Panc1 (cell line): ENCODE measurements around the gene NCAPG. TPM values are rescaled to one million over a fixed set of nuclear protein-coding genes. Genes with fewer than 3 reads are reported as not detected.

Experiments used
- ATAC-seq: fragments of 200-7000 bp; cut with Tn5 transposase; 2 replicates; pipeline ENCODE4 v1.9.1; 2020; ENCODE audit warnings: mild to moderate bottlenecking, moderate library complexity
- BruUV-seq: library from RNA; stranded (reverse); fragments of 400-500 nt; replicated peaks from 2 replicates; lab custom pipeline; 2021; lab: Mats Ljungman, UMichigan
- CTCF ChIA-PET: fragments of 300-600 bp; sonication (Branson Sonifier 250); formaldehyde crosslinking; loops from one replicate; lab custom pipeline; 2022; ENCODE audit warnings: antibody characterized with exemption; lab: Charles Lee
- POLR2A ChIA-PET: fragments of 300-600 bp; sonication (Branson Sonifier 250); formaldehyde crosslinking; loops from one replicate; lab custom pipeline; 2022; ENCODE audit warnings: antibody characterized with exemption; lab: Charles Lee
- DNase-seq: peaks from one replicate; pipeline ENCODE4 v3.0.0-alpha.2; 2010; ENCODE audit warnings: low read depth, low spot score
- H3K27ac ChIP-seq: 2 replicates; pipeline ENCODE4 v1.5.1; 2011; ENCODE audit warnings: mild to moderate bottlenecking, low read length, inconsistent platforms
- H3K27me3 ChIP-seq: fragments of 200-500 bp; sonication (Bioruptor generic); 2 replicates; pipeline ENCODE4 v1.6.0; 2014; ENCODE audit warnings: low read length, inconsistent platforms; ENCODE audit not compliant: control insufficient read depth, insufficient read depth
- H3K36me3 ChIP-seq: fragments of 200-500 bp; sonication (Bioruptor generic); 2 replicates; pipeline ENCODE4 v1.5.1; 2014; ENCODE audit warnings: inconsistent platforms, mild to moderate bottlenecking, low read length, moderate library complexity; ENCODE audit not compliant: control insufficient read depth, insufficient read depth
- H3K4me1 ChIP-seq: 2 replicates; pipeline ENCODE4 v1.5.1; 2011; ENCODE audit warnings: inconsistent platforms, mild to moderate bottlenecking, low read length, moderate library complexity; ENCODE audit not compliant: control insufficient read depth, insufficient read depth
- H3K4me3 ChIP-seq, 2 experiments: 2 replicates each; pipeline ENCODE4 v1.5.1; 2011 to 2012; ENCODE audit warnings: low read depth in 2 of 2, low read length in 2 of 2, mild to moderate bottlenecking in 2 of 2, inconsistent platforms in 1 of 2, moderate library complexity in 1 of 2
- H3K9me3 ChIP-seq: fragments of 200-500 bp; sonication (Bioruptor generic); 2 replicates; pipeline ENCODE4 v1.5.1; 2014; ENCODE audit warnings: low read depth, mild to moderate bottlenecking, inconsistent platforms, low read length, moderate library complexity; ENCODE audit not compliant: control insufficient read depth, insufficient read depth
- POLR2AphosphoS5 ChIP-seq: IDR thresholded peaks from 2 replicates; pipeline ENCODE4 v1.6.1; 2012; ENCODE audit warnings: mild to moderate bottlenecking, low read depth, low read length, moderate library complexity
- SIN3A ChIP-seq: IDR thresholded peaks from 2 replicates; pipeline ENCODE4 v1.6.1; 2012; ENCODE audit warnings: low read depth, mild to moderate bottlenecking, low read length, moderate library complexity, borderline replicate concordance; ENCODE audit not compliant: insufficient read depth
- in situ Hi-C: cut with HindIII; loops from 2 replicates; pipeline ENCODE4 v1.10.0; 2016; ENCODE audit warnings: low sequenced_read_pairs, low pct_unique_long_range_greater_than_20kb
- intact Hi-C: fragments of 100-400 bp; cut with micrococcal nuclease; formaldehyde crosslinking; loops from one replicate; pipeline ENCODE4 v1.10.0; 2022; ENCODE audit not compliant: unreplicated experiment
- total RNA-seq: library from RNA; stranded (reverse); gene quantifications from one replicate; pipeline ENCODE4 v1.2.1, GENCODE V29; 2021; ENCODE audit not compliant: unreplicated experiment
- TF ChIP-seq, protein P1 (sequence below): fragments of 450-650 bp; IDR thresholded peaks from 2 replicates; pipeline ENCODE4 v1.5.1; 2017; ENCODE audit warnings: mild to moderate bottlenecking
- TF ChIP-seq, protein P2 (sequence below), 2 experiments: IDR thresholded peaks; 2 replicates each; pipeline ENCODE4 v1.6.1; 2011 to 2012; ENCODE audit warnings: low read depth in 2 of 2, control low read depth in 1 of 2, low read length in 1 of 2, mild to moderate bottlenecking in 1 of 2, moderate library complexity in 1 of 2; ENCODE audit not compliant: insufficient read depth in 1 of 2

NCAPG gene
- total RNA-seq, 1 experiment from 2014 or later = 31.0 TPM

- in situ Hi-C loops (no loop called here), intact Hi-C loops (loop anchor here (5.0 kb wide), 1 partner anchor 776 kb away; no protein-coding TSS in a partner anchor)
- no TSS peak for BruUV-seq
- no peak for DNase-seq
- no peak overlapping the region for H3K4me3 ChIP-seq
- ChIA-PET POLR2A (no interaction called here), CTCF (no interaction called here)
- H3K9me3 ChIP-seq = no peaks in the 10 kb centered on the region
- TF ChIP-seq, protein P1, sequence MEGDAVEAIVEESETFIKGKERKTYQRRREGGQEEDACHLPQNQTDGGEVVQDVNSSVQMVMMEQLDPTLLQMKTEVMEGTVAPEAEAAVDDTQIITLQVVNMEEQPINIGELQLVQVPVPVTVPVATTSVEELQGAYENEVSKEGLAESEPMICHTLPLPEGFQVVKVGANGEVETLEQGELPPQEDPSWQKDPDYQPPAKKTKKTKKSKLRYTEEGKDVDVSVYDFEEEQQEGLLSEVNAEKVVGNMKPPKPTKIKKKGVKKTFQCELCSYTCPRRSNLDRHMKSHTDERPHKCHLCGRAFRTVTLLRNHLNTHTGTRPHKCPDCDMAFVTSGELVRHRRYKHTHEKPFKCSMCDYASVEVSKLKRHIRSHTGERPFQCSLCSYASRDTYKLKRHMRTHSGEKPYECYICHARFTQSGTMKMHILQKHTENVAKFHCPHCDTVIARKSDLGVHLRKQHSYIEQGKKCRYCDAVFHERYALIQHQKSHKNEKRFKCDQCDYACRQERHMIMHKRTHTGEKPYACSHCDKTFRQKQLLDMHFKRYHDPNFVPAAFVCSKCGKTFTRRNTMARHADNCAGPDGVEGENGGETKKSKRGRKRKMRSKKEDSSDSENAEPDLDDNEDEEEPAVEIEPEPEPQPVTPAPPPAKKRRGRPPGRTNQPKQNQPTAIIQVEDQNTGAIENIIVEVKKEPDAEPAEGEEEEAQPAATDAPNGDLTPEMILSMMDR = no peak
- TF ChIP-seq POLR2AphosphoS5 = no peak
- no peak for TF ChIP-seq SIN3A
- TF ChIP-seq, protein P2, sequence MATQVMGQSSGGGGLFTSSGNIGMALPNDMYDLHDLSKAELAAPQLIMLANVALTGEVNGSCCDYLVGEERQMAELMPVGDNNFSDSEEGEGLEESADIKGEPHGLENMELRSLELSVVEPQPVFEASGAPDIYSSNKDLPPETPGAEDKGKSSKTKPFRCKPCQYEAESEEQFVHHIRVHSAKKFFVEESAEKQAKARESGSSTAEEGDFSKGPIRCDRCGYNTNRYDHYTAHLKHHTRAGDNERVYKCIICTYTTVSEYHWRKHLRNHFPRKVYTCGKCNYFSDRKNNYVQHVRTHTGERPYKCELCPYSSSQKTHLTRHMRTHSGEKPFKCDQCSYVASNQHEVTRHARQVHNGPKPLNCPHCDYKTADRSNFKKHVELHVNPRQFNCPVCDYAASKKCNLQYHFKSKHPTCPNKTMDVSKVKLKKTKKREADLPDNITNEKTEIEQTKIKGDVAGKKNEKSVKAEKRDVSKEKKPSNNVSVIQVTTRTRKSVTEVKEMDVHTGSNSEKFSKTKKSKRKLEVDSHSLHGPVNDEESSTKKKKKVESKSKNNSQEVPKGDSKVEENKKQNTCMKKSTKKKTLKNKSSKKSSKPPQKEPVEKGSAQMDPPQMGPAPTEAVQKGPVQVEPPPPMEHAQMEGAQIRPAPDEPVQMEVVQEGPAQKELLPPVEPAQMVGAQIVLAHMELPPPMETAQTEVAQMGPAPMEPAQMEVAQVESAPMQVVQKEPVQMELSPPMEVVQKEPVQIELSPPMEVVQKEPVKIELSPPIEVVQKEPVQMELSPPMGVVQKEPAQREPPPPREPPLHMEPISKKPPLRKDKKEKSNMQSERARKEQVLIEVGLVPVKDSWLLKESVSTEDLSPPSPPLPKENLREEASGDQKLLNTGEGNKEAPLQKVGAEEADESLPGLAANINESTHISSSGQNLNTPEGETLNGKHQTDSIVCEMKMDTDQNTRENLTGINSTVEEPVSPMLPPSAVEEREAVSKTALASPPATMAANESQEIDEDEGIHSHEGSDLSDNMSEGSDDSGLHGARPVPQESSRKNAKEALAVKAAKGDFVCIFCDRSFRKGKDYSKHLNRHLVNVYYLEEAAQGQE (IDR thresholded peaks at IDR 0.05; ENCODE audit: insufficient read depth in 1 of 2, low read depth in 2 of 2, low read length in 1 of 2) = no peak
- no peak for ATAC-seq
- no peaks in the 10 kb centered on the region; the same call in 1 of the 2 replicates for H3K4me1 ChIP-seq
- H3K27me3 ChIP-seq = no peaks in the 10 kb centered on the region
- H3K36me3 ChIP-seq = peaks cover 16% of the 10 kb centered on the region; the same call in 1 of the 2 replicates
- no peak overlapping the region for H3K27ac ChIP-seq
Observed at GRCh38 chr4:17816142-17816541, 5.4 kb downstream of the NCAPG start.

DNA sequence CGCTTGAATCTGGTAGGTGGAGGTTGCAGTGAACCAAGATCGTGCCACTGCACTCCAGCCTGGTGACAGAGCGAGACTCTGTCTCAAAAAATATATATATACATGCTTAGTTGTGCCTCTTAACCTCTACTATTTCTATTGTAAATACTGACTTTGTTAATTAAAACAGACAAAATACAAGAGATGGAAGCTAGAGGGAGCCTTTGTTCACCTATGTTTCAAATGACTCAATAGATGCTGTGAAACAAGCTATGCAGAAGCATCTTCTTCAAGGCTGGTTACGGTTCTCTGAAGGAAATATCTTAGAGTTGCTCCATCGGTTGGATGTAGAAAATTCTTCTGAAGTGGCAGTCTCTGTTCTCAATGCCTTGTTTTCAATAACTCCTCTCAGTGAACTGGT lies 6.2 kb downstream of the NCAPG start:
- intact Hi-C loops (loop anchor here (5.0 kb wide), 1 partner anchor 775 kb away; no protein-coding TSS in a partner anchor), in situ Hi-C loops (no loop called here)
- DNase-seq (peak; percentile 25), ATAC-seq (peak; percentile 71; the same call in 1 of the 2 replicates)
- Histone ChIP-seq H3K27ac (no peak overlapping the region), H3K27me3 (no peaks in the 10 kb centered on the region), H3K9me3 (no peaks in the 10 kb centered on the region), H3K4me1 (no peaks in the 10 kb centered on the region; the same call in 1 of the 2 replicates), H3K36me3 (peaks cover 16% of the 10 kb centered on the region; the same call in 1 of the 2 replicates), H3K4me3 (no peak overlapping the region)
- ChIA-PET POLR2A (no interaction called here), CTCF (interaction anchor here (0.5 to 0.7 kb wide), 5 partner anchors 205 to 799 kb away, joined by 3 read pairs; partner anchors contain the start of gene LCORL)
- TF ChIP-seq POLR2AphosphoS5 = no peak
- TF ChIP-seq, protein P1 = peak; percentile 59
- BruUV-seq = no TSS peak
